ENCODE measurements around the gene MCF2L.

The MCF2L gene

GRCh38 chr13:112965573-112966115, 3.4 kb upstream of the MCF2L start:
- no peak for DNase-seq

- no peak for DNase-seq
Observed at GRCh38 chr13:112966776-112967175, 2.2 kb upstream of the MCF2L start.

GRCh38 chr13:112967686-112968379, 1.2 kb upstream of the MCF2L start:
- no peak for DNase-seq

- DNase-seq: peak; percentile 21
Observed at GRCh38 chr13:112968380-112968909, 569 bp upstream of the MCF2L start.

- peak; percentile 76 for DNase-seq
Observed at GRCh38 chr13:112969692-112970338, 801 bp downstream of the MCF2L start.

GRCh38 chr13:112970552-112971287, 1.7 kb downstream of the MCF2L start:
- DNase-seq: no peak

- no peak for DNase-seq
Observed at GRCh38 chr13:112971288-112971643, 2.3 kb downstream of the MCF2L start.

GRCh38 chr13:112972258-112972657, 3.2 kb downstream of the MCF2L start:
- DNase-seq: no peak

GRCh38 chr13:112972867-112973576, 4.0 kb downstream of the MCF2L start:
- DNase-seq: peak; percentile 28

GRCh38 chr13:112973577-112973951, 4.5 kb downstream of the MCF2L start:
- DNase-seq: peak; percentile 54

- DNase-seq: no peak
Observed at GRCh38 chr13:112974125-112974524, 5.1 kb downstream of the MCF2L start.

- peak; percentile 72 for DNase-seq
Observed at GRCh38 chr13:112974671-112975070, 5.7 kb downstream of the MCF2L start.

GRCh38 chr13:112975401-112975939, 6.5 kb downstream of the MCF2L start:
- no peak for DNase-seq

- no peak for DNase-seq
Observed at GRCh38 chr13:112976526-112976925, 7.5 kb downstream of the MCF2L start.

GRCh38 chr13:112977091-112977490, 8.1 kb downstream of the MCF2L start:
- DNase-seq: no peak

GRCh38 chr13:112977525-112977924, 8.5 kb downstream of the MCF2L start:
- no peak for DNase-seq

GRCh38 chr13:112978561-112979405, 9.8 kb downstream of the MCF2L start:
- DNase-seq: no peak

GRCh38 chr13:112979406-112979902, 10.4 kb downstream of the MCF2L start:
- DNase-seq: no peak

GRCh38 chr13:112980434-112980833, 11.4 kb downstream of the MCF2L start:
- peak; percentile 28 for DNase-seq

GRCh38 chr13:112981451-112981850, 12.4 kb downstream of the MCF2L start:
- no peak for DNase-seq

GRCh38 chr13:112982281-112983041, 13.4 kb downstream of the MCF2L start:
- no peak for DNase-seq
